HEK293T (cell line): ENCODE data around the gene LRRK1.

Source experiments
- CTCF ChIA-PET: fragments of 350-600 bp; formaldehyde crosslinking; extraction: SDS; loops from one replicate; lab custom pipeline; 2021; ENCODE audit warnings: antibody characterized with exemption, inconsistent platforms; lab: Yijun Ruan, JAX
- POLR2A ChIA-PET: fragments of 350-600 bp; formaldehyde crosslinking; extraction: SDS; loops from one replicate; lab custom pipeline; 2020; ENCODE audit warnings: antibody characterized with exemption, inconsistent platforms; lab: Yijun Ruan, JAX
- DNase-seq: peaks from one replicate; pipeline ENCODE4 v3.0.0; 2012; ENCODE audit warnings: mixed read lengths; ENCODE audit errors: extremely low spot score
- ARNT ChIP-seq: fragments of 450-650 bp; IDR thresholded peaks from 2 replicates; pipeline ENCODE4 v1.6.1; 2017; ENCODE audit warnings: mild to moderate bottlenecking
- BHLHE40 ChIP-seq: fragments of 450-650 bp; IDR thresholded peaks from 2 replicates; pipeline ENCODE4 v1.6.1; 2016; ENCODE audit warnings: mild to moderate bottlenecking, moderate library complexity, borderline replicate concordance
- CTBP1 ChIP-seq: fragments of 450-650 bp; IDR thresholded peaks from 2 replicates; pipeline ENCODE4 v1.6.1; 2016; ENCODE audit warnings: borderline replicate concordance
- ELF4 ChIP-seq: fragments of 450-650 bp; IDR thresholded peaks from 2 replicates; pipeline ENCODE4 v1.6.1; 2017; ENCODE audit warnings: antibody characterized with exemption
- FOXA1 ChIP-seq: fragments of 450-650 bp; IDR thresholded peaks from 2 replicates; pipeline ENCODE4 v1.6.1; 2016; ENCODE audit warnings: mild to moderate bottlenecking
- FOXK2 ChIP-seq: fragments of 450-650 bp; IDR thresholded peaks from 2 replicates; pipeline ENCODE4 v1.6.1; 2016; ENCODE audit warnings: mild to moderate bottlenecking
- FOXM1 ChIP-seq: fragments of 450-650 bp; IDR thresholded peaks from 2 replicates; pipeline ENCODE4 v1.6.1; 2017; ENCODE audit warnings: mild to moderate bottlenecking, borderline replicate concordance
- HDGF ChIP-seq: fragments of 450-650 bp; IDR thresholded peaks from 2 replicates; pipeline ENCODE4 v1.6.1; 2017; ENCODE audit warnings: antibody characterized with exemption, borderline replicate concordance
- L3MBTL2 ChIP-seq: fragments of 450-650 bp; conservative IDR thresholded peaks from 2 replicates; pipeline ENCODE4 v1.6.1; 2016; ENCODE audit warnings: mild to moderate bottlenecking
- LEF1 ChIP-seq: fragments of 450-650 bp; IDR thresholded peaks from 2 replicates; pipeline ENCODE4 v1.6.1; 2017; ENCODE audit warnings: mild to moderate bottlenecking, borderline replicate concordance
- NFRKB ChIP-seq: fragments of 450-650 bp; IDR thresholded peaks from 2 replicates; pipeline ENCODE4 v1.6.1; 2016; ENCODE audit warnings: mild to moderate bottlenecking, moderate library complexity
- SP1 ChIP-seq: fragments of 450-650 bp; IDR thresholded peaks from 2 replicates; pipeline ENCODE4 v1.6.1; 2017
- SUZ12 ChIP-seq: fragments of 450-650 bp; IDR thresholded peaks from 2 replicates; pipeline ENCODE4 v1.6.1; 2016; ENCODE audit warnings: mild to moderate bottlenecking
- TARDBP ChIP-seq: fragments of 450-650 bp; IDR thresholded peaks from 2 replicates; pipeline ENCODE4 v1.6.1; 2016
- ZNF384 ChIP-seq: fragments of 450-650 bp; IDR thresholded peaks from 2 replicates; pipeline ENCODE4 v1.6.1; 2016
- TF ChIP-seq, protein P1 (sequence below): fragments of 450-650 bp; IDR thresholded peaks from 2 replicates; pipeline ENCODE4 v1.6.1; 2016

LRRK1 gene

DNA sequence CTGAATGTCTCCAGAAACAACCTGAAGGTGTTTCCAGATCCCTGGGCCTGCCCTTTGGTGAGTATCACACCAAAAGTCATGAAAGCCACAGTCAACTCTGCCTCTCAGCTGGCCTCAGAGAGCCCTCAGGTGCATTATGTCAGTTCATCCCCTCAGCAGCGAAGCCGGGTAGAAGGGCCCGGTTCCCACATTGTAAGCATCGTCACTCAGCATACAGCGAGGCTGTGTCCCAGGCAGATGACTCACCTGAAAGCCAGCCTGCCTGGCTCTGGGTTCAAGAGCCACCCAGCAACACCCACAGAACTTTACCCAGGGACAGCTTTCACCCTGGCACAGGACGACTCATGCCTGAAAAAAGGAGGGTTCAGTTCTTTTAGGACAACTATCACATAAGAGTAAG lies 91.6 kb downstream of the LRRK1 start:
- no peak for TF ChIP-seq NFRKB
- TF ChIP-seq, protein P1, sequence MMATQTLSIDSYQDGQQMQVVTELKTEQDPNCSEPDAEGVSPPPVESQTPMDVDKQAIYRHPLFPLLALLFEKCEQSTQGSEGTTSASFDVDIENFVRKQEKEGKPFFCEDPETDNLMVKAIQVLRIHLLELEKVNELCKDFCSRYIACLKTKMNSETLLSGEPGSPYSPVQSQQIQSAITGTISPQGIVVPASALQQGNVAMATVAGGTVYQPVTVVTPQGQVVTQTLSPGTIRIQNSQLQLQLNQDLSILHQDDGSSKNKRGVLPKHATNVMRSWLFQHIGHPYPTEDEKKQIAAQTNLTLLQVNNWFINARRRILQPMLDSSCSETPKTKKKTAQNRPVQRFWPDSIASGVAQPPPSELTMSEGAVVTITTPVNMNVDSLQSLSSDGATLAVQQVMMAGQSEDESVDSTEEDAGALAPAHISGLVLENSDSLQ: no peak
- no peak for TF ChIP-seq FOXA1
- no peak for TF ChIP-seq L3MBTL2
- TF ChIP-seq ZNF384: no peak
- no peak for TF ChIP-seq CTBP1
- TF ChIP-seq TARDBP: no peak
- TF ChIP-seq ARNT: no peak
- POLR2A ChIA-PET: interaction anchor here (1.0 kb wide), 1 partner anchor 241 kb away, joined by 3 read pairs; the partner anchor contains the start of gene CHSY1
- CTCF ChIA-PET: interaction anchor here (1.1 kb wide), 1 partner anchor 251 kb away, joined by 3 read pairs; no protein-coding TSS in a partner anchor
- DNase-seq: no peak

DNA sequence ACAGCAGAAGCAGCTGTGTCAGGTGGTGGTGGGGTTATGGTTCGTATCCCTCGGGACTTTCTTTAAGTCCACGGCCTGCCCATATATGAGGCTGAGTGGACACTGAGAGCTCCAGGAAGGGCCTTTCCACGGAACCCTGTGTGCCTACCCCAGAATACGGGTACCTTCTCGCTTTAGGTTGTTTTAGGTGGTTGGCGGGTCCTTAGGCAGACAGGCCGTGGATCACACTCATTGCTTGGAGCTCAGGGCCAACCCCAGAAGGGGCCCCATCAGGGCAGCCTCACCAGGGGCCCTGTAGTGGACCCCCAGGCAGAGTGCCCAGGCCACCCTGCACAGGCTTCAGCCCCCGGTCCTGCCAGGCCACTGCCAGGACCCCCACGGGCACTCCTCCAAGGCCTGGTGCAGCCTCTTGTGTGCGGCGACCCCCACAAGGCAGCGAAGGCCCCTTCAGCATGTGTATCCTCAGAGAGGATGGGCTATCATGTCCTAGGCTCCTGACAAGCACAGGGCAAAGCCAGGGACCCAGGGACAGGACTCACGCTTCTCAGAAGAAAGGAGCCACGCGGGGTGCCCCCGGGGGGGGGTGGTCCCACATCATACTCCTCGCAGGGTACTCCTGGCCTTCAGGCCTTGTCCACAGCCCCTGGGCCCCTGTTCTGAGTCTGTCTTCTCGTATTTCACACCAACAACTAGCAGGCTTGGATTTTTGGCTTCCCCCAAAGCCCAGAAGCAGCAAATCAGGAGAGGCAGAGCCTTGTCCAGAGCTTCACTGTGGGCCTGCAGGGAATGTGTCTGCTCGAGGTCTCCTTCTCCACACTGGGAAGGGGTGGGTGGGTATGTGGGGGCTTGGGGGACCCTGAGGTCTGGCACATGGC lies 93.4 kb downstream of the LRRK1 start:
- no peak for DNase-seq
- POLR2A ChIA-PET: no interaction called here
- CTCF ChIA-PET: interaction anchor here (0.9 to 1.3 kb wide), 3 partner anchors 243 to 264 kb away, joined by 5 to 9 read pairs (median 6); no protein-coding TSS in a partner anchor
- TF ChIP-seq, protein P1: no peak
- TF ChIP-seq HDGF (no peak), FOXK2 (no peak), ARNT (no peak), CTBP1 (no peak), SUZ12 (no peak), FOXA1 (no peak), BHLHE40 (no peak), SP1 (no peak), L3MBTL2 (no peak), ZNF384 (no peak), ELF4 (no peak), TARDBP (no peak), NFRKB (no peak), FOXM1 (no peak), LEF1 (no peak)

DNA sequence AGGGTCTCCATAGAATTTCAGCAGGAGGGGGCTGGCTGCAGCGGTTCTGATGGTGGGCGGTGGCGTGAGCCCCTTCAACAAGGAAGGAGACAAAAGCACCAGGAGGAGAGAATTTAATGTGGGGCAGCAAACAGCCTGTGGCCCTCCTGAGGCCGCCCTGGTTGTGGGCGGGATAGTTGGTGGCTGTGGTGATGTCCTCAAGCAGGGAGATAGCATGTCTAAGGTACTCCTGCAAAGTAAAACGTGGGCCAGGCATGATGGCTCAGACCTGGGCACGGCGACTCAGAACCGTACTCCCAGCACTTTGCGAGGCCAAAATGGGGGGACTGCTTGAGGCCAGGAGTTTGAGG lies 94.0 kb downstream of the LRRK1 start:
- POLR2A ChIA-PET: no interaction called here
- CTCF ChIA-PET: no interaction called here
- TF ChIP-seq FOXA1 (no peak), SP1 (no peak), FOXK2 (no peak), CTBP1 (no peak), LEF1 (no peak), ZNF384 (no peak), SUZ12 (no peak), ELF4 (no peak), FOXM1 (no peak), BHLHE40 (no peak), ARNT (no peak), HDGF (no peak), NFRKB (no peak), TARDBP (no peak), L3MBTL2 (no peak)
- TF ChIP-seq, protein P1: no peak
- DNase-seq: no peak

DNA sequence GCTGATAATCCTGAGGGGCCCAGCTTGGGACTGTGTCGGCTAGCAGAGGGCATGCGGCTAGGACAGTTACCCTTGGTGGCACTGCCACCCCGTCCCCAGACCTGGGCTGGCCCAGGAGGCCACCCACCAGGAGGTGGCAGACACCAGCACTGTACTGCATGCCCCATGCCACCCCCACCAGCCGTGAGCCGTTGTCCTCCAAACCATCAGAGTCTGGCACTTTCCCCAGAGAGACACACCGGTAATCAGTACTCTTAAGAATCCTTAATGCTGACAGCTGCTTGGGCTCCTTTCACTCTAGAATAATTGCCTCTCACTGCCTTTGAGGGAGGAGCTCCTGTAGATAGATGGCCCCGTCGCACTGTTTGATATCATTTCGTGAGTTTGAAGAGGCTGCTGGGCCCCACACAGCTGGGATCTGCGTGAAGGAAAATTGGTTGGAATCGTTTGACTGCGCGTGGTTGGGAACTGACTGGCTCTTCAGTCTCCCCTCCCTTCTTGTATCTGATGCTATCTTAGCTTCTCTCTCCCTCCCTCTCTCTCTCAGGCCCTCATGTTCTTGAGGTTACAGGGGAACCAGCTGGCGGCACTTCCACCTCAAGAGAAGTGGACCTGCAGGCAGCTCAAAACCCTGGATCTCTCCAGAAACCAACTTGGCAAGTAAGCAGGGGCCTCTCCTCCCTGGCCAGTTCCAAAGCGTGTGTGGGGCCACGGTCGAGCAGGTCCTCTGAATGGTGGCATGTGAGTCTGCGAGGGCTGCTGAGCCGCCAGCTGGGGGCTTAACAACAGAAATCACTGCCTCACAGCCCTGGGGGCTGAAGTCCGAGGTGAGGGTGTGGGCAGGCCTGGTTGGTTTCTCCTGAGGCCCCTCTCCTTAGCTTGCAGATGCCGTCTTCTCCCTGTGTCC lies 94.9 kb downstream of the LRRK1 start:
- TF ChIP-seq, protein P1: no peak
- TF ChIP-seq ELF4 (no peak), NFRKB (no peak), LEF1 (no peak), HDGF (no peak), SUZ12 (no peak), TARDBP (no peak), SP1 (no peak), BHLHE40 (no peak), L3MBTL2 (no peak), FOXA1 (no peak), FOXK2 (no peak), FOXM1 (no peak)
- POLR2A ChIA-PET: no interaction called here
- DNase-seq: no peak
- CTCF ChIA-PET: interaction anchor here (0.6 to 1.1 kb wide), 4 partner anchors 10 to 273 kb away, joined by 3 to 5 read pairs (median 3); no protein-coding TSS in a partner anchor
